Spleen (tissue), 11 donors: ENCODE measurements around the gene FRYL. TPM values are rescaled to one million over a fixed set of nuclear protein-coding genes. Genes with fewer than 3 reads are reported as not detected.

Experiments
- DNase-seq: peaks from one replicate; pipeline ENCODE4 v3.0.0-alpha.2; 2020
- H3K27ac ChIP-seq, 8 donors: fragments of 200-600 bp; sonication (generic) in 7 of 8; 1 replicate in 4 of 8; 2 replicates in 4 of 8; pipeline versions ENCODE4 v1.5.0 to v1.8.0; 2016 to 2021; ENCODE audit warnings: inconsistent platforms in 4 of 8, mild to moderate bottlenecking in 4 of 8, moderate library complexity in 1 of 8
- H3K27me3 ChIP-seq, 7 donors: fragments of 200-600 bp; sonication (generic) in 6 of 7; replicated peaks in 1 of 7; 1 replicate in 4 of 7; 2 replicates in 3 of 7; pipeline versions ENCODE4 v1.5.0 to v1.8.0; 2016 to 2021; ENCODE audit warnings: inconsistent platforms in 3 of 7, mild to moderate bottlenecking in 1 of 7
- H3K36me3 ChIP-seq, 6 donors: fragments of 200-600 bp; sonication (generic) in 5 of 6; 1 replicate in 4 of 6; 2 replicates in 2 of 6; pipeline versions ENCODE4 v1.5.0 to v1.8.0; 2016 to 2021; ENCODE audit warnings: inconsistent platforms in 2 of 6
- H3K4me1 ChIP-seq, 6 donors: fragments of 200-600 bp; sonication (generic) in 5 of 6; 1 replicate in 3 of 6; 2 replicates in 3 of 6; pipeline versions ENCODE4 v1.5.0 to v1.8.0; 2016 to 2021; ENCODE audit warnings: inconsistent platforms in 3 of 6
- H3K4me3 ChIP-seq, 8 donors: fragments of 200-600 bp; sonication (generic) in 7 of 8; 1 replicate in 4 of 8; 2 replicates in 4 of 8; pipeline versions ENCODE4 v1.5.0 to v1.8.0; 2016 to 2021; ENCODE audit warnings: inconsistent platforms in 4 of 8, mild to moderate bottlenecking in 4 of 8, moderate library complexity in 2 of 8
- H3K9me3 ChIP-seq, 8 donors: fragments of 200-600 bp; sonication (generic) in 7 of 8; 1 replicate in 4 of 8; 2 replicates in 4 of 8; pipeline versions ENCODE4 v1.5.0 to v1.8.0; 2016 to 2021; ENCODE audit warnings: inconsistent platforms in 4 of 8
- POLR2A ChIP-seq, 3 donors: fragments of 450-650 bp; IDR thresholded peaks; one replicate each; pipeline ENCODE4 v1.5.1; 2017; ENCODE audit warnings: antibody characterized with exemption in 3 of 3, mild to moderate bottlenecking in 1 of 3
- POLR2AphosphoS5 ChIP-seq, 3 donors: sonication (generic); formaldehyde crosslinking; IDR thresholded peaks; one replicate each; pipeline ENCODE4 v1.5.1; 2017; ENCODE audit warnings: antibody characterized with exemption in 3 of 3
- WGBS, 5 donors: extraction: QIAGEN DNeasy Blood & Tissue Kit in 3 of 5; methylation state at CpG; one replicate each; pipeline versions ENCODE4 v1.1.5 to v1.1.7; 2013 to 2018; 5-methylcytosine and 5-hydroxymethylcytosine counted together
- intact Hi-C: fragments of 100-400 bp; cut with DNase I; formaldehyde crosslinking; loops from one replicate; pipeline ENCODE4 v1.15.0; 2023; ENCODE audit warnings: low total_unique reads
- polyA plus RNA-seq, 3 donors: library from polyadenylated mRNA; stranded (reverse); fragments of 200-250 nt; gene quantifications; one replicate each; pipeline ENCODE4 v1.2.1, GENCODE V29; 2013
- total RNA-seq, 7 donors: library from RNA; depleted of rRNA in 3 of 7; stranded (reverse); fragments of >200 nt in 3 of 7; fragmentation: NEBNext Ultra II Directional in 4 of 7; extraction: Animal tissue kit (Norgen Biotek cat#: 25700) in 4 of 7; gene quantifications; one replicate each; pipeline versions ENCODE4 v1.1.0 to v1.2.1, GENCODE V29; 2016 to 2021
- TF ChIP-seq, protein P1 (sequence below), 11 experiments: fragments of 200-600 bp in 7 of 11; fragments of 450-650 bp in 4 of 11; sonication (generic) in 4 of 11; IDR thresholded peaks in 8 of 11; conservative IDR thresholded peaks in 3 of 11; 1 replicate in 7 of 11; 2 replicates in 4 of 11; pipeline versions ENCODE4 v1.4.0 to v1.8.0; 2016 to 2021; ENCODE audit warnings: antibody characterized with exemption in 11 of 11, inconsistent platforms in 4 of 11, mild to moderate bottlenecking in 1 of 11
- donor health status: healthy with polysubstance abuse.
- donor health status: DM: no; HTN: no; CAD: no; lungs with moderate emphysema.
- donor health status: DM: no; HTN: no; CAD: no.
- donor health status: Bipolar disorder and iron deficiency.
- donor health status: healthy.
- donor health status: DM: no; HTN: no; CAD: no.
- donor health status: DM: yes; HTN: yes; CAD: no.

The FRYL gene
- total and polyA plus RNA-seq, 10 donors = 14.2 to 118 (median 94.9) TPM

DNA sequence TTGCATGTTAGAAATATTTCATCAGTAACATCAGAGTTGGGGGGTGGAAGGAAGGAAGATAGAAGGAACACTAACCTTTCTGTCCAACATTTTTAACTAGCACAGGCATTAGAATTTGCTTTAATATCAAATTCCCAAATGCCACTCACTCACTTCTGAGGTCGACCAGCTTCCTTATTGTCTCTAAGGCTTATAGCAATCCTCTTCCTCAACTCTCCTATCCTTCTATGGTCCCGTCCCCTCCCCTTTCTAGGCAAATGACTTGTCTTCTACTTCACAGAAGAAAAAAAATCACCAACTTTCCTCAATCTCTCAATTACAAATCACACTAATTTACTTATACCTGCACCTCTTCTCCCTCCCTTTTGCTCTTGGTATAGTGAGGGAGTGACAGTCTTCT lies 189.2 kb downstream of the FRYL start:
- TF ChIP-seq, protein P1, sequence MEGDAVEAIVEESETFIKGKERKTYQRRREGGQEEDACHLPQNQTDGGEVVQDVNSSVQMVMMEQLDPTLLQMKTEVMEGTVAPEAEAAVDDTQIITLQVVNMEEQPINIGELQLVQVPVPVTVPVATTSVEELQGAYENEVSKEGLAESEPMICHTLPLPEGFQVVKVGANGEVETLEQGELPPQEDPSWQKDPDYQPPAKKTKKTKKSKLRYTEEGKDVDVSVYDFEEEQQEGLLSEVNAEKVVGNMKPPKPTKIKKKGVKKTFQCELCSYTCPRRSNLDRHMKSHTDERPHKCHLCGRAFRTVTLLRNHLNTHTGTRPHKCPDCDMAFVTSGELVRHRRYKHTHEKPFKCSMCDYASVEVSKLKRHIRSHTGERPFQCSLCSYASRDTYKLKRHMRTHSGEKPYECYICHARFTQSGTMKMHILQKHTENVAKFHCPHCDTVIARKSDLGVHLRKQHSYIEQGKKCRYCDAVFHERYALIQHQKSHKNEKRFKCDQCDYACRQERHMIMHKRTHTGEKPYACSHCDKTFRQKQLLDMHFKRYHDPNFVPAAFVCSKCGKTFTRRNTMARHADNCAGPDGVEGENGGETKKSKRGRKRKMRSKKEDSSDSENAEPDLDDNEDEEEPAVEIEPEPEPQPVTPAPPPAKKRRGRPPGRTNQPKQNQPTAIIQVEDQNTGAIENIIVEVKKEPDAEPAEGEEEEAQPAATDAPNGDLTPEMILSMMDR (IDR thresholded peaks at IDR 0.05 in 8 of 11, conservative IDR thresholded peaks at IDR 0.05 in 3 of 11) = no peak
- TF ChIP-seq POLR2A (IDR thresholded peaks at IDR 0.05) (no peak), POLR2AphosphoS5 (IDR thresholded peaks at IDR 0.05) (no peak)
- DNase-seq = no peak
- peaks cover 0 to 96% (median 32%) of the 10 kb centered on the region in 6 donors for H3K36me3 ChIP-seq
- intact Hi-C loops = no loop called here
- H3K4me1 ChIP-seq = peaks cover 0 to 31% (median 12%) of the 10 kb centered on the region in 6 donors
- no peaks in the 10 kb centered on the region for H3K9me3 ChIP-seq
- no peaks in the 10 kb centered on the region for H3K27me3 ChIP-seq
- H3K4me3 ChIP-seq = no peak overlapping the region
- WGBS, 5 donors = 78 to 92% (median 87%) methylated on average over 2 of the region's 2 CpGs
- no peak overlapping the region for H3K27ac ChIP-seq

DNA sequence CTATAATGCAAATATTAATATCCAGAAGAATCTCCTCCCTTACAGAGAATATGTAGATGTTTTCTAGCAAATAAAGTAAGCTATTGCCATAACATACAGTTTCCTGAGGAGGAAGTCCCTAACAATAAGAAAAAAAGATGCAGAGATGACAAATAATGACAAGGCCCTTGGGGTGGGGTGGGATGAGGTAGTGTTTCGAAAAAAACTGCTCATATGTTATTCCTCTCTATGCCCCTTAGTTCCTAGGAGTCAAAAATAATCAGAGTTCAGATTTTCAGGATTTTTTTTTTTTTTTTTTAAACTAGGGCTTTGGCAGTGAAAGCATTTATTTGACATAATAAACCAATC lies 191.0 kb downstream of the FRYL start:
- WGBS, 5 donors = 77 to 91% (median 80%) methylated on average over 1 of the region's 1 CpG
- TF ChIP-seq, protein P1 (IDR thresholded peaks at IDR 0.05 in 8 of 11, conservative IDR thresholded peaks at IDR 0.05 in 3 of 11) = no peak
- TF ChIP-seq POLR2AphosphoS5 (IDR thresholded peaks at IDR 0.05) (no peak), POLR2A (IDR thresholded peaks at IDR 0.05) (no peak)
- peak overlapping the region in 1 of 8 donors; percentile 21 for H3K27ac ChIP-seq
- no peak overlapping the region for H3K4me3 ChIP-seq
- peaks cover 0 to 96% (median 36%) of the 10 kb centered on the region in 6 donors for H3K36me3 ChIP-seq
- intact Hi-C loops = no loop called here
- H3K9me3 ChIP-seq = no peaks in the 10 kb centered on the region
- peaks cover 0 to 31% (median 7%) of the 10 kb centered on the region in 6 donors for H3K4me1 ChIP-seq
- H3K27me3 ChIP-seq = no peaks in the 10 kb centered on the region
- DNase-seq = no peak

DNA sequence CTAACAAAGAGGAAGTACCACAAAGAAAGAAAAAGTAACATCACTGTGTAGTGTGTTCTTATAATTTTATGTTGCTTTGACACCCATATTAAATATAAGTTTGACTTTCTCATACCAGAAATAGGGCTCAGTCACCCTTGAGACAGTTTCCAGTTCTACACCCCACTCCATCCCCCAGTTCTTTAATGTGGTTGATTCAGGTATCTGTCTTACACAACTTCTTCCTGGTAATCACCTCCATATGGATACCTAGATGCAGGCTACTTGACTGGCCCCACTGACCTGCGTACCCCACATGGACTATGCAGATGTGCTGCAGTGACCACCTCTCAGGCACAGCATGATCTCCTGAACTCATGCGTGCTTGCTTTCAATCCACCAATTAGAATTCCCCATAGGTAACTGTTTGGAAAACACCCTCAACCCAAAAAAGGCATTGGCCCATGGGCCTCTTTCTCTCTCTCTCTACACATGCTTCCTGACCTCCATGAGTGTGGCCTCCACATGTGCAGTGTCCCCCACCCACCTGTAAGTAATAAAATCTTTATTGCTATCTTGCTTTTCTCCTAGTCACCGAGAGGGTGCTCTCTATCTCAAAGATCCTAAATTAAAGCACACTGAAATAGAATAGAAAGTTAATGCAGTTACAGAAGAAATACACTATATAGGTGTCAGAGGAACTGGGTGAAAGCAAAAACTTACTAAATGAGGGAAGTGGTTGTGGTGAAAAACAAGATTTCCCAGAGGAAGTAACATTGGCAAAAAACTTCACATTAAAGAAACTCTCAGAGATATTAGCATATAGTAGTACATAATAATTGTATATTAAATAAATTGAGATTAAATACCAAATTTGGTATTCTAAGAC lies 191.6 kb downstream of the FRYL start:
- Histone ChIP-seq H3K4me1 (peaks cover 0 to 31% (median 7%) of the 10 kb centered on the region in 6 donors), H3K27me3 (no peaks in the 10 kb centered on the region), H3K36me3 (peaks cover 0 to 96% (median 39%) of the 10 kb centered on the region in 6 donors), H3K9me3 (no peaks in the 10 kb centered on the region), H3K27ac (peak overlapping the region in 1 of 8 donors; percentile 21), H3K4me3 (no peak overlapping the region)
- TF ChIP-seq POLR2AphosphoS5 (IDR thresholded peaks at IDR 0.05) (no peak), POLR2A (IDR thresholded peaks at IDR 0.05) (no peak)
- TF ChIP-seq, protein P1 (IDR thresholded peaks at IDR 0.05 in 8 of 11, conservative IDR thresholded peaks at IDR 0.05 in 3 of 11) = no peak
- intact Hi-C loops = no loop called here
- 59 to 95% (median 75%) methylated on average over 3 of the region's 3 CpGs for WGBS, 5 donors
- DNase-seq = no peak

DNA sequence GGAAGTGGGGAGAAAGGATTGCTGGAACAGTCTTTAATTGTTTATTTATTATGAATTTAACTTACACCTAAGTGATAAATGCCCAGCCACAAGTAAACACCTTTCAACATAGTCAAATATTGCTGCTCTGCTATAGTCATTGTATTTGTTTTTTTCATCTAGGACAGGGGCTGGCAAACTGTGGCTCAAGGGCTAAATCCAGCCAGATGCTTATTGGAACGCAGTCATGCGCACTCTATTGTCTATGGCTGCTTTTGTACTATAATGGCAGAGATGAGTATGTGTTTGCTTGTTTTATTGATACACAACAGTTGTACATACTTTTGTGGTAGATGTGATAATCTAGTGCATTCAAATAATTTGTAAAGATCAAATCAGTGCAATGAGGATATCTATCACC lies 194.7 kb downstream of the FRYL start:
- peaks cover 0 to 27% (median 4%) of the 10 kb centered on the region in 6 donors for H3K4me1 ChIP-seq
- H3K36me3 ChIP-seq = peaks cover 0 to 99% (median 56%) of the 10 kb centered on the region in 6 donors
- H3K9me3 ChIP-seq = no peaks in the 10 kb centered on the region
- intact Hi-C loops = no loop called here
- no peak overlapping the region for H3K4me3 ChIP-seq
- no peaks in the 10 kb centered on the region for H3K27me3 ChIP-seq
- 98 to 100% (median 99%) methylated on average over 2 of the region's 2 CpGs for WGBS, 5 donors
- DNase-seq = no peak
- no peak for TF ChIP-seq POLR2AphosphoS5 (IDR thresholded peaks at IDR 0.05)
- TF ChIP-seq, protein P1 (IDR thresholded peaks at IDR 0.05 in 8 of 11, conservative IDR thresholded peaks at IDR 0.05 in 3 of 11) = no peak
- no peak for TF ChIP-seq POLR2A (IDR thresholded peaks at IDR 0.05)
- H3K27ac ChIP-seq = no peak overlapping the region
